H9 (cell line): Measurements from ENCODE around the gene TCFL5. TPM values are rescaled to one million over a fixed set of nuclear protein-coding genes. Genes with fewer than 3 reads are reported as not detected.

ENCODE experiments used
- DNase-seq: peaks from one replicate; pipeline ENCODE4 v3.0.0-alpha.2; 2017
- H2AFZ ChIP-seq: one replicate; pipeline ENCODE4 v1.6.1; 2013; ENCODE audit warnings: mild to moderate bottlenecking, low read length, control low read depth, moderate library complexity
- H2AK5ac ChIP-seq: 2 replicates; pipeline ENCODE4 v1.6.1; 2013; ENCODE audit warnings: low read length, control low read depth, mixed read lengths; ENCODE audit not compliant: insufficient read length
- H2BK120ac ChIP-seq: one replicate; pipeline ENCODE4 v1.6.1; 2013; ENCODE audit warnings: low read depth, mild to moderate bottlenecking, low read length, control low read depth, inconsistent platforms; ENCODE audit not compliant: poor library complexity, severe bottlenecking
- H2BK12ac ChIP-seq: 2 replicates; pipeline ENCODE4 v1.6.1; 2013; ENCODE audit warnings: low read length, control low read depth, mixed read lengths, low read depth; ENCODE audit not compliant: insufficient read length
- H2BK15ac ChIP-seq: 2 replicates; pipeline ENCODE4 v1.6.1; 2013; ENCODE audit warnings: low read depth, low read length, control low read depth
- H2BK20ac ChIP-seq: one replicate; pipeline ENCODE4 v1.6.1; 2013; ENCODE audit warnings: low read depth, mild to moderate bottlenecking, low read length, control low read depth, inconsistent platforms; ENCODE audit not compliant: poor library complexity, severe bottlenecking
- H2BK5ac ChIP-seq: 2 replicates; pipeline ENCODE4 v1.6.1; 2013; ENCODE audit warnings: low read length, control low read depth, mixed read lengths; ENCODE audit not compliant: insufficient read length
- H3K14ac ChIP-seq: 2 replicates; pipeline ENCODE4 v1.6.1; 2013; ENCODE audit warnings: low read length, control low read depth; ENCODE audit not compliant: insufficient read depth
- H3K18ac ChIP-seq: 2 replicates; pipeline ENCODE4 v1.6.1; 2013; ENCODE audit warnings: low read depth, mild to moderate bottlenecking, mixed read lengths, low read length, control low read depth; ENCODE audit not compliant: insufficient read length
- H3K23ac ChIP-seq: 2 replicates; pipeline ENCODE4 v1.6.1; 2013; ENCODE audit warnings: low read length, control low read depth, mixed read lengths, low read depth; ENCODE audit not compliant: insufficient read length
- H3K23me2 ChIP-seq: 2 replicates; pipeline ENCODE4 v1.6.1; 2013; ENCODE audit warnings: low read depth, mild to moderate bottlenecking, mixed read lengths, low read length, control low read depth; ENCODE audit not compliant: insufficient read length, poor library complexity, severe bottlenecking
- H3K27ac ChIP-seq: 2 replicates; pipeline ENCODE4 v1.5.1; 2013; ENCODE audit warnings: low read length, control low read depth, mixed read lengths, low read depth; ENCODE audit not compliant: insufficient read length
- H3K27me3 ChIP-seq: 2 replicates; pipeline ENCODE4 v1.6.1; 2013; ENCODE audit warnings: low read length, control low read depth, inconsistent platforms; ENCODE audit not compliant: insufficient read depth
- H3K4ac ChIP-seq: 2 replicates; pipeline ENCODE4 v1.6.1; 2013; ENCODE audit warnings: low read depth, mild to moderate bottlenecking, control low read depth, inconsistent platforms, low read length, moderate library complexity
- H3K4me1 ChIP-seq: 2 replicates; pipeline ENCODE4 v1.6.1; 2013; ENCODE audit warnings: low read length, control low read depth, inconsistent platforms; ENCODE audit not compliant: insufficient read depth
- H3K4me2 ChIP-seq: 2 replicates; pipeline ENCODE4 v1.6.1; 2013; ENCODE audit warnings: low read length, control low read depth, mixed read lengths; ENCODE audit not compliant: insufficient read length, insufficient read depth
- H3K56ac ChIP-seq: 2 replicates; pipeline ENCODE4 v1.6.1; 2013; ENCODE audit warnings: low read depth, mild to moderate bottlenecking, mixed read lengths, low read length, control low read depth; ENCODE audit not compliant: insufficient read length
- H3K79me1 ChIP-seq: 2 replicates; pipeline ENCODE4 v1.6.1; 2013; ENCODE audit warnings: low read depth, mild to moderate bottlenecking, moderate library complexity, low read length, control low read depth, inconsistent platforms; ENCODE audit not compliant: insufficient read depth, poor library complexity, severe bottlenecking
- H3K79me2 ChIP-seq: 2 replicates; pipeline ENCODE4 v1.6.1; 2013; ENCODE audit warnings: low read length, control low read depth, inconsistent platforms; ENCODE audit not compliant: insufficient read depth
- H3K9ac ChIP-seq: 2 replicates; pipeline ENCODE4 v1.6.1; 2013; ENCODE audit warnings: low read length, control low read depth, mixed read lengths; ENCODE audit not compliant: insufficient read length; ENCODE audit errors: extremely low read depth
- H3K9me3 ChIP-seq: one replicate; pipeline ENCODE4 v1.6.1; 2013; ENCODE audit warnings: low read depth, low read length, inconsistent platforms; ENCODE audit not compliant: control insufficient read depth
- H3T11ph ChIP-seq: one replicate; pipeline ENCODE4 v1.6.1; 2013; ENCODE audit warnings: mild to moderate bottlenecking, low read length, control low read depth, inconsistent platforms
- H4K20me1 ChIP-seq: one replicate; pipeline ENCODE4 v1.6.1; 2013; ENCODE audit not compliant: control insufficient read depth, insufficient read length, insufficient read depth
- H4K5ac ChIP-seq: 2 replicates; pipeline ENCODE4 v1.6.1; 2013; ENCODE audit warnings: low read depth, mild to moderate bottlenecking, mixed read lengths, low read length, control low read depth; ENCODE audit not compliant: insufficient read length
- H4K8ac ChIP-seq: replicated peaks from 2 replicates; pipeline ENCODE4 v1.6.1; 2013; ENCODE audit warnings: low read length, control low read depth, mixed read lengths, low read depth; ENCODE audit not compliant: insufficient read length
- H4K91ac ChIP-seq: 2 replicates; pipeline ENCODE4 v1.6.1; 2013; ENCODE audit warnings: low read depth, mild to moderate bottlenecking, moderate library complexity, mixed read lengths, low read length, control low read depth; ENCODE audit not compliant: insufficient read length
- H3K27ac Mint-ChIP-seq, 3 experiments: 2 replicates in 2 of 3; 3 replicates in 1 of 3; pipeline ENCODE4 v1.8.0; 2020 to 2021; ENCODE audit warnings: mixed read lengths in 3 of 3, mild to moderate bottlenecking in 1 of 3, moderate library complexity in 1 of 3
- H3K27me3 Mint-ChIP-seq: 2 replicates; pipeline ENCODE4 v1.8.0; 2021; ENCODE audit warnings: low read depth, mild to moderate bottlenecking, moderate library complexity, mixed read lengths
- H3K36me3 Mint-ChIP-seq, 3 experiments: 2 replicates in 2 of 3; 3 replicates in 1 of 3; pipeline ENCODE4 v1.8.0; 2020 to 2021; ENCODE audit warnings: low read depth in 3 of 3, mixed read lengths in 3 of 3; ENCODE audit not compliant: insufficient read depth in 1 of 3
- H3K4me1 Mint-ChIP-seq, 2 experiments: 2 replicates each; pipeline ENCODE4 v1.8.0; 2020; ENCODE audit warnings: mixed read lengths in 2 of 2
- H3K4me3 Mint-ChIP-seq, 2 experiments: 2 replicates in 1 of 2; 3 replicates in 1 of 2; pipeline ENCODE4 v1.8.0; 2020 to 2021; ENCODE audit warnings: mild to moderate bottlenecking in 2 of 2, mixed read lengths in 2 of 2, moderate library complexity in 1 of 2
- H3K9me3 Mint-ChIP-seq, 2 experiments: 2 replicates in 1 of 2; 3 replicates in 1 of 2; pipeline ENCODE4 v1.8.0; 2020; ENCODE audit warnings: mild to moderate bottlenecking in 2 of 2, mixed read lengths in 2 of 2, moderate library complexity in 1 of 2
- CTCF ChIP-seq: fragments of 200-600 bp; sonication (generic); conservative IDR thresholded peaks from 3 replicates; pipeline ENCODE4 v1.8.0; 2021; ENCODE audit warnings: antibody characterized with exemption, mild to moderate bottlenecking
- WGBS: extraction: QIAGEN DNeasy Blood & Tissue Kit; methylation state at CpG from one replicate; pipeline ENCODE4 v1.1.7; 2013; ENCODE audit warnings: missing lambda C conversion rate, low lambda C conversion rate, mixed read lengths; ENCODE audit not compliant: insufficient read length; ENCODE audit errors: extremely low coverage; 5-methylcytosine and 5-hydroxymethylcytosine counted together
- total RNA-seq: library from RNA; stranded (reverse); gene quantifications from 2 replicates; pipeline ENCODE4 v1.2.1, GENCODE V29; 2021

The TCFL5 gene
- total RNA-seq, 1 experiment from 2014 or later: 16.4 TPM

GRCh38 chr20:62902926-62903615 lies 41.4 kb upstream of the TCFL5 start:
- no peaks in the 10 kb centered on the region; a peak in 1 of 5 replicates for H3K9me3 Mint-ChIP-seq
- WGBS: no CpG with 5 or more reads among the region's 7 CpGs
- H2BK12ac ChIP-seq: no peak overlapping the region
- H2BK15ac ChIP-seq: no peak overlapping the region
- H3K27ac Mint-ChIP-seq: no peak overlapping the region
- peaks cover 33 to 34% of the 10 kb centered on the region in 2 experiments for H3K4me1 Mint-ChIP-seq
- H2BK5ac ChIP-seq: no peak overlapping the region
- H3K27me3 Mint-ChIP-seq: no peaks in the 10 kb centered on the region
- H3K36me3 Mint-ChIP-seq: peaks cover 50 to 67% (median 62%) of the 10 kb centered on the region in 3 experiments
- no peak overlapping the region for H2BK20ac ChIP-seq
- H3K4me1 ChIP-seq: no peaks in the 10 kb centered on the region; the same call in 1 of the 2 replicates
- H3K79me2 ChIP-seq: no peaks in the 10 kb centered on the region
- H4K8ac ChIP-seq: no peak overlapping the region
- no peak overlapping the region for H2BK120ac ChIP-seq
- peaks cover 2% of the 10 kb centered on the region for H4K20me1 ChIP-seq
- H3K9ac ChIP-seq: no peak overlapping the region
- peaks cover 2% of the 10 kb centered on the region for H3K79me1 ChIP-seq
- H3K14ac ChIP-seq: no peak overlapping the region
- no peak overlapping the region for H3K23ac ChIP-seq
- no peak overlapping the region for H3K56ac ChIP-seq
- no peak overlapping the region for H3K27ac ChIP-seq
- no peak overlapping the region for H3K4me2 ChIP-seq
- no peak overlapping the region for H3K4me3 Mint-ChIP-seq
- no peak overlapping the region for H3K4ac ChIP-seq
- no peaks in the 10 kb centered on the region for H3K23me2 ChIP-seq
- TF ChIP-seq CTCF: no peak
- H3K18ac ChIP-seq: no peak overlapping the region
- no peak overlapping the region for H2AK5ac ChIP-seq
- no peaks in the 10 kb centered on the region for H3K9me3 ChIP-seq
- no peak overlapping the region for H3T11ph ChIP-seq
- H3K27me3 ChIP-seq: no peaks in the 10 kb centered on the region
- no peak overlapping the region for H2AFZ ChIP-seq
- H4K91ac ChIP-seq: no peak overlapping the region
- no peak for DNase-seq
- no peak overlapping the region for H4K5ac ChIP-seq
